Measurements from ENCODE around the gene MIEF1. TPM values are rescaled to one million over a fixed set of nuclear protein-coding genes. Genes with fewer than 3 reads are reported as not detected.

The MIEF1 gene
- total RNA-seq, 1 donor from 2014 or later, result 23.0 TPM

DNA sequence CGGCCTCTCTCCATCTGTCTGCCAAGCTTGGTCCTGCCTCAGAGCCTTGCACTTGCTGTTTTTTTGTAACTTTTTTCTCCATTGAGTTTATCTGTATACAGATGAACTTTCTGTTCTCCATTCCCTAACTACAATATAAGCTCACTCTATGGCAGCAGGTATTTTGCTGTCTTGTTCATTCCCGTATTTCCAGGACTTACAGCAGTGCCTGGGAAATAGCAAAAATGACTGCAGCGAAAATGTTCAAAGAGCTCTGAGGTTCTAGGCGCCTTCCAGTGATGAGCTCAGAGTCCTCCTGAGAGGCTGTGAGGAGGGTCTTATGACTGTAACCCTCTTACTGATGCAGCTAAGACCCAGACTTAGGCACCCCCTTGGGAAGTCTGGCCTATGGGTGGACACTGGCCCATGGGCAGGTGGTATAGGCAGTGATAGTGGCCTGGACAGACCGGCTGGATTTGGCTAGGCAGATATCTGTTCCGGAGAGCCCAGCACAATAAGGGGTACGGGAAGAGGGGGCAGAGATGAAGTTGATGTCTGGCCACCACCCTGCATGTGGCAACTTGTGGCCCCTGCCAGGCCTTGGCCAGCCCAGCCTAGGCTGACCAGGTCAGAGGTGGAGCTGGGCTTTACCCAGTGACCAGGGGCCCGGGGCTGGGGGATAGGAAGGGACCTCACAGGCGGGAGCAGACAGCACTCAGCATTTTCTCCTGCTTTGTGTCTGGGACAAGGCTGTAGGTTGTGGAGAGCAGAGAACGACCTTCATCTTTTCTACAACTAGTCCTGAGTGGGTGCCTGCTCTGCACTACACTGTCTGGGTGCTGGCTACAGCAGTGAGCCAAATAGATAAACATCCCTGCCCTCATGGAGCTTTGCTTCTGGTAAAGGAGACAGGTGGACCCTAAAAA, 22.9 kb downstream of the MIEF1 start:
- TF ChIP-seq, protein P1, sequence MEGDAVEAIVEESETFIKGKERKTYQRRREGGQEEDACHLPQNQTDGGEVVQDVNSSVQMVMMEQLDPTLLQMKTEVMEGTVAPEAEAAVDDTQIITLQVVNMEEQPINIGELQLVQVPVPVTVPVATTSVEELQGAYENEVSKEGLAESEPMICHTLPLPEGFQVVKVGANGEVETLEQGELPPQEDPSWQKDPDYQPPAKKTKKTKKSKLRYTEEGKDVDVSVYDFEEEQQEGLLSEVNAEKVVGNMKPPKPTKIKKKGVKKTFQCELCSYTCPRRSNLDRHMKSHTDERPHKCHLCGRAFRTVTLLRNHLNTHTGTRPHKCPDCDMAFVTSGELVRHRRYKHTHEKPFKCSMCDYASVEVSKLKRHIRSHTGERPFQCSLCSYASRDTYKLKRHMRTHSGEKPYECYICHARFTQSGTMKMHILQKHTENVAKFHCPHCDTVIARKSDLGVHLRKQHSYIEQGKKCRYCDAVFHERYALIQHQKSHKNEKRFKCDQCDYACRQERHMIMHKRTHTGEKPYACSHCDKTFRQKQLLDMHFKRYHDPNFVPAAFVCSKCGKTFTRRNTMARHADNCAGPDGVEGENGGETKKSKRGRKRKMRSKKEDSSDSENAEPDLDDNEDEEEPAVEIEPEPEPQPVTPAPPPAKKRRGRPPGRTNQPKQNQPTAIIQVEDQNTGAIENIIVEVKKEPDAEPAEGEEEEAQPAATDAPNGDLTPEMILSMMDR (IDR thresholded peaks at IDR 0.05), result no peak
- H3K36me3 Mint-ChIP-seq (ENCODE audit: low read depth), result peaks cover 33% of the 10 kb centered on the region
- peak overlapping the region; percentile 18 for H3K4me3 Mint-ChIP-seq (ENCODE audit: unreplicated experiment)
- no peak for DNase-seq (ENCODE audit: low spot score)
- peak overlapping the region; percentile 53 for H3K27ac Mint-ChIP-seq (ENCODE audit: unreplicated experiment)
- H3K27me3 Mint-ChIP-seq (ENCODE audit: low read depth), result no peaks in the 10 kb centered on the region
- H3K9me3 Mint-ChIP-seq (ENCODE audit: low read depth), result no peaks in the 10 kb centered on the region
- peaks cover 55% of the 10 kb centered on the region for H3K4me1 Mint-ChIP-seq (ENCODE audit: low read depth)

DNA sequence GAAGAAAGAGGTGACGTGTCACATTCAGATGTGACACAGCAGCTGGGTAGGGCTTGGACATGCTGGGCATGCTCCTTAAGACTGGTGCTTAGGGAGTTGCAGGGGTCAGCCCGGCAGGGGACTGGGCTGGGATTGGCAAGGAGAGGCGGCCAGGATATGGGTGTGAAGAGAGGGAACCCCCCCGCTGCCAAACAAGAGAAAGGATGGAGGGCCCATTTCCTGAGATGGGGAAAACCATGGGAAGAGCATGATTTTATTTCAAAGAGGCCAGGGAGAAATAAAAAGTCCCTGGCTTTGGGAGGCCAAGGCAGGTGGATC, 23.5 kb downstream of the MIEF1 start:
- TF ChIP-seq, protein P1 (IDR thresholded peaks at IDR 0.05), result no peak
- Mint-ChIP-seq H3K27ac (ENCODE audit: unreplicated experiment) (peak overlapping the region; percentile 53), H3K4me3 (ENCODE audit: unreplicated experiment) (no peak overlapping the region), H3K36me3 (ENCODE audit: low read depth) (peaks cover 33% of the 10 kb centered on the region), H3K27me3 (ENCODE audit: low read depth) (no peaks in the 10 kb centered on the region), H3K9me3 (ENCODE audit: low read depth) (no peaks in the 10 kb centered on the region), H3K4me1 (ENCODE audit: low read depth) (peaks cover 61% of the 10 kb centered on the region)
- DNase-seq (ENCODE audit: low spot score), result no peak

DNA sequence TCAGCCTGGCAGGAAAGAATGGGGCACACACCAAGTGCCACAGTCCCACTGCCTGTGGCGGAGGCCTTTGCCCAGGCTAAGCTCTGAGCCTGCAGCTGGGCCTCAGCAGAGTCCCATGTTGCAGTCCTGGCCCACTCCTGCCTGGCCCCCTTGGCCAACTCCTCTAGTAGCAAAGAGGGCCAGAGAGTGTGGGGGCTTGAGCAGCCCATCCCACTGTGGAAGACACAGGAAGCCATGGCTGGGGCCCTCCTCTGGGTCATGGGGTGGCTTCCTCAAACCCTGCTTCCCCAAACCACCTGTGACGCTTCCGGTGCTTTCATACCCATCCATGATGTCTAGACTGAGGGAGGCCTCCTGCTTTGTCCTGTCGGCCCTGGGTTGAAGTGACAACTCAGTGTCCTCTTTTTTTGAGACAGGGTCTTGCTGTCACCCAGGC, 24.7 kb downstream of the MIEF1 start:
- H3K27ac Mint-ChIP-seq (ENCODE audit: unreplicated experiment), result peak overlapping the region; percentile 74
- H3K4me1 Mint-ChIP-seq (ENCODE audit: low read depth), result peaks cover 70% of the 10 kb centered on the region
- H3K4me3 Mint-ChIP-seq (ENCODE audit: unreplicated experiment), result no peak overlapping the region
- TF ChIP-seq, protein P1 (IDR thresholded peaks at IDR 0.05), result no peak
- DNase-seq (ENCODE audit: low spot score), result no peak
- H3K9me3 Mint-ChIP-seq (ENCODE audit: low read depth), result no peaks in the 10 kb centered on the region
- no peaks in the 10 kb centered on the region for H3K27me3 Mint-ChIP-seq (ENCODE audit: low read depth)
- peaks cover 25% of the 10 kb centered on the region for H3K36me3 Mint-ChIP-seq (ENCODE audit: low read depth)

DNA sequence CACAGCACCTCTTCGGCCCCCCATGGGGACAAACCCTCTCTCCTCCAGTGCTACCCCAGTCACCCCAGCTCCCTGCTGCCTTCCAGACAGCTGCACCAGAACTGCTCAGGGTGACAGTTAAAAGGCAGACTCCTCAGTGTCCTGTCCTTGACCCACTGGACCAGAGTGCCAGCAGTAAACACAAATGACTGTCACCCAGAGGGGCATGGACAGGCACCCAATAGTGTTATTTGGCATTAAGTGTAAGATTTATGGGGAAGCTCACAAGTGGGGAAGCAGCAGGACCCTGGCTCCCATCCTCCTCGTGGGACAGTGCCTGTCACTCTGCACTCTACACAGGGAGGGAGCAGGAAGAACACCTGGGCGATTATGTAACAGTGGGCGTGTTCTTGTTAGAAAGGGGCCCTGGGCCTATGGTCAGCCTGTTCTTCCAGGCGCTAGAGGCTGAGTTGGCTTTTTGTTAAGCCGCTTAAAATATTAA, 25.4 kb downstream of the MIEF1 start:
- Mint-ChIP-seq H3K36me3 (ENCODE audit: low read depth) (peaks cover 18% of the 10 kb centered on the region), H3K27me3 (ENCODE audit: low read depth) (no peaks in the 10 kb centered on the region), H3K4me1 (ENCODE audit: low read depth) (peaks cover 67% of the 10 kb centered on the region), H3K4me3 (ENCODE audit: unreplicated experiment) (no peak overlapping the region), H3K27ac (ENCODE audit: unreplicated experiment) (peak overlapping the region; percentile 74), H3K9me3 (ENCODE audit: low read depth) (no peaks in the 10 kb centered on the region)
- TF ChIP-seq, protein P1 (IDR thresholded peaks at IDR 0.05), result no peak
- no peak for DNase-seq (ENCODE audit: low spot score)

DNA sequence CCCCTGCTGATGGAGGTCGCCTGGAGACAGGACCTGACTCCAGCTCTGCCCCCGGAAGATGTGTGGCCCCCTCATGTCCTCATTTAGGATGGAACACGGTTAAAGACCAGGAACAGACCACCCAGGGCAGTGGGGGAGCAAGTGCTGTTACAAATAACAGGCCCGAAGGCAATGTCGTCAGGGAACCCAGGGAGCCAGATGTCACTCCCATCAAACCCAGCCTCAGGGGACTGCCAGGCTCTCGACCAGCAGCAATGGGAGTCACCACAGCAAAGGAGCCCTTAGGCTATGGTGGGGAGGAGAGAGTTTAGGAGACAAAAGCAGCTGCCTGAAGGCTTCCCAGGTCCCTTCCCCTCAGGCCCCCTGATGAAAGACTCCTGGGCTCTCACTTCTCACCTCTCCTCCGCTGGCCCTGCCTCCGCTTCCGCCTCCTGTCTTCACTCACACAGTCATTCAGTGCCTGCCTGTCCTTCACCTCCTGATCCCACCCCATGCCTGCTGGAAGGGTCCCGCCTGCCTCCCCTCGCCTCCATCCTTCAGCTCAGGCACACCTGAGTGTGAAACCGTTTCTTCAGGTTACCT, 26.1 kb downstream of the MIEF1 start:
- Mint-ChIP-seq H3K4me1 (ENCODE audit: low read depth) (peaks cover 62% of the 10 kb centered on the region), H3K36me3 (ENCODE audit: low read depth) (peaks cover 14% of the 10 kb centered on the region), H3K9me3 (ENCODE audit: low read depth) (no peaks in the 10 kb centered on the region), H3K27ac (ENCODE audit: unreplicated experiment) (peak overlapping the region; percentile 77), H3K4me3 (ENCODE audit: unreplicated experiment) (no peak overlapping the region), H3K27me3 (ENCODE audit: low read depth) (no peaks in the 10 kb centered on the region)
- no peak for DNase-seq (ENCODE audit: low spot score)
- TF ChIP-seq, protein P1 (IDR thresholded peaks at IDR 0.05), result no peak
